Brain pericyte (primary cell): ENCODE measurements around the gene TRPM3.

Experiments used
- DNase-seq: peaks from one replicate; pipeline ENCODE4 v3.0.0-alpha.2; 2012; ENCODE audit warnings: low read depth, low spot score

Gene TRPM3

DNA sequence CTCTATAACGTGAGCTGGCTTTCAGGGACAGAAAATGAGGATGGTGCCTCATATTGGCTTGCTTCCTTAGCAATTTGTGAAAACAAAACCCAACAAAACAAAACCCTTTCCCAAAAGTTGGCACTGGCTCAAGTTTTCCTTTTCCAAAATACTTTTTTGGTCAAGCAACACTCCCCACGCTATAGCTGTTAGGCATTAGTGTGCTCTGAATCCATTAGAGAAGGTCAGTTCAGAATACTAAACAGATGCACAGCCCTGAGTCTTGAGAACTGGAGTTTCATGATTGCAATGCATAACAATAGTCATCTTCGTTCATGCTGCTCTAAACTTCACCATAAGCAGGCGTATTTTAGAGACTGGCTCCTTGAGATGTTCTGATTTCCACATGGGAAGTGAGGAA is 534.9 kb downstream of the TRPM3 start:
- no peak for DNase-seq

DNA sequence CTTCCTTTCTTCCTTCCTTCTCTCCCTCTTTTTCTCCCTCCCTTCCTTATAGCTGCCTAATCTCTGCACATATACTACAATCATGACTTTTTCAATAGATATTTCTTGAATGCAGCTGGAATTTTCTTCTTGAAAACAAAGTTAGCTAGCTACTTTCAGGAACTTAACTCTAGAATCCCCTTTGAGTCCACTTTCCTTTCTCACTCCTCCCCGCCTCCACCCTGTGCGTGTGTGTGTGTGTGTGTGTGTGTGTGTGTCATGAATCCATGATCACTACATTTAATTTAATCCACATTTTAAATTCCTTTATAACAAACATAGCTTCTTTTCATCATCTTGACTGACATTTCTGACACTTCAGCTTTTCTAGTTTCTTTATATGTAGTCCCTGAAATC is 539.5 kb downstream of the TRPM3 start:
- DNase-seq = no peak

DNA sequence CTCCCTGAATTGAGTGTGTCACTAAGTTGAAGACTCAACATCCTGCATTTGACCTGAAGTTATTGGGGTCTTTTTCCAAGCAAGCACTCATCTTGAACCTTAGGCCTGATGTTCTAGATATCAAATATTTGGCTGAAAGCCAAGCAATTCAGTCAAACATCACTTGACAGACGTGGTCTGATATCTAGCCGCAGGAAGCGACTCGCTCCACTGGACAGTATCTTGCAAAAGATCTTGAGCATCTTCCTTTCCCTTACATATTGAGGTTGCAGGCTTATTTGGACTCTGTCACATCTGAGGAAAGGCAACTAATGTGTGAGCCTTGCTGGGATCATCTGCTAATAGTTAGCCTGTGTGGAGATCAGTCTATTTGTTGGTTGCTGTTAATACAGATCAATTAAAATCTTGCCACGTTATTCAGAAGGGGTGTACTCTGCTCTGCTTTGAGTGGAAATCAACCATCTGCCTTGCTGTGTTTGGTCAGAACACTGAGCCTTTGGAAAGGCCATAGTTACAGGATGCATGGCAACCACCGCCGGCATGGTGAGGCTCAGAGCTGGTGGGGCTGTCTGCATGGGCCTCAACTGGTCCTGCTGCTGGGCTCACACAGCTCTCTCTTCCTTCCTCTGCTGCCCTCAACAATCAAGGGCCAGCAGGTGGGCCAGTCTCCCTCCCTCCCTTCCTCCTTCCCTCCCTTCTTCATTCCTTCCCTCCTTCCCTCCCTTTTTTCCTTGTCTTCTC is 540.0 kb downstream of the TRPM3 start:
- DNase-seq = no peak

DNA sequence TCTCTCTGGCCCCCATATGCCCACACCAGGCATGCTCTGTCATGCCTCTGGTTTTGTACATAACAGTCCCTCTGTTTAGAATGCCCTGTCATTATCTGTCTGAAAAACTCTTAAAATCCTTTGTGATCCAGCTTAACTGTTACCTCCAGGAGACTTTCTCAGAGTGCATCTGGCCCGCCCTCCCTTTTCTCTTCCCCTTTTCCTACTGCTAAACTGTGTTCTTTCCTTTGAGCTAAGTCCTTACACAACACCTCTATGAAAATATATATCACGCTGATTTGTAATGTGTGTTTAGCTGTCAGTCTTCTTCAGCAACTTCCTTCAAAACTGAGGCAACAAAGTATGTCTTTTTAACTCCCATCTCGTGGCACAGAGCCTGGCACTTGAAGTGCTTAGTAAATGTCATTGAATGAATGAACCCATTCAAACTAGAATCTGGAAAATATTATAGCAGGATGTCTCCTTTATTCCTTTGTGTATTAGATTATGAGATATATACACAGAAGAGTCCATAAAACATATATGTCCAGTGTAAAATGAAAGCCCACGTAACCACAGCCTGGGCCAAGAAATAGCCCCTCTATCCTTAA is 540.7 kb downstream of the TRPM3 start:
- no peak for DNase-seq

DNA sequence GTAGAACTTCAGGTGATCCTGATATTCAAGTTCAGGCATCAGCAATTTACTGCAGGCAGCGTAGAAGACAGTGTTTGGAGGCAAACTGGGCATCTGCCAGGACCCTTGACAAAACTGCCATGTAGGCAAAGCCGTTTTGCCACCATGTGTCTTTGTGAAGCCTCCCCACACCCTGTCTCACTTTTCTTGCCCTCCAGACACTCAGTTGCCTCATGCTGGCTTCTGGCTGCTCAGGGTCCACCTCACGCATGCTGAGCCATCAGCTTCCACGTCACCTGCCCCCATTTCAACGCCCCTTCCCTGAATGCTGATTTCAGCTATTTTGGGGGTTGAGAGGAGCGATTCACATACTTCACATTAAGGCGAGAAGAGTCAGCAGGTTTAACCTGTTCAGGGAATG is 541.7 kb downstream of the TRPM3 start:
- DNase-seq = no peak

DNA sequence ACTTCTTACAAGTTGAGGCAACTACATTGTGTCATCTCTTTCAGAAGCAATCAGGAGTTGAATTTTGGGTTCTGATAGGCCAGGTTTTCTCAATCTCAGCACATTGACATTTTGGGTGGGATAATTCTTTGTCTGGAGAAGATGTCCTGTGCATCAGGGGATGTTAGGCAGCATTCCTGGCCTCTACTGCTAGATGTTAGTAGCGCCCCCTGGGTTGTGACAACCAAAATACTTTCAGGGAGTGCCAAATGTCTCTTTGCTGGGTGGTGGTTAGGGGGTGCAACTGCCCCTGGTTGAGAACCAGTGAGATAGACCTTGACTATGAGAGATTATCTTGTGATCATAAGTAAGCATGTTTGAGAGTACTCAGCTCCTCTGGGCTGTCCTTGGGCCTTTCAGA is 542.7 kb downstream of the TRPM3 start:
- no peak for DNase-seq

DNA sequence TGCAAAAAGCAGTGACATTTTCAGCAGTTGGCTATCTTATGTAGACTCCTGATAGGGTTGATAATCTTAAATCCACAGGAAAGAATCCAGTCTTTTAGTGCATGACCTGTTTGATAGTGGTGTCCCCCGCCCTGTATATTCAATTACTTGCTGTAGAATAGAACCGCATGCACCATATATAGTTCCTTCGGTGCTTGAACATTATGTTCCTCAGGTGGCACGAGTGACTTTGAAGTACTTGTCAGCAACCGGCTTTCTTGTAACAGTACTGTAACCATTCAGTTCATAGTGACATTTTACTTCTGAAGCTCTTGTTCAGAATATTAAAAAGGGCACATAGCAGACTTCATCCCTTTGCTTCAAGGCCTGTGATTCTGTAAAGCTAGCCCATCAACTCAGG is 543.8 kb downstream of the TRPM3 start:
- no peak for DNase-seq

DNA sequence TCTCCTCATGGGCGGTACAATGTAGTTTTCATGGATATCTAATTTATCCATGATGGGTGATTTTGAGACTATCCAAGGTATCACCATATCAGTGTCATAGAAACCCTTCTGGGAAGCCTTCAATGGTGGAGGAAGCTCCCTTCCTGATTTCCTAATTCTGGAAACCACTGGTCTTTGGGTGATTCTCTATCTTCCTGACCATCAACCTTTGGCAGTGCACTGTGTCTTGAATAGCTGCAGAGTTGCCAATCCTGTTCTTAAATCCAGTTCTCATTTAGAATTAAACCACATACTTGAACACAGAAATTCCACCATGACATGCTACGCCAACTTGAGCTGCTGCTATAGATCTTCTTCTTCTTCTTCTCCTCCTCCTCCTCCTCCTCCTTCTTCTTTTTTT is 545.3 kb downstream of the TRPM3 start:
- DNase-seq = no peak

DNA sequence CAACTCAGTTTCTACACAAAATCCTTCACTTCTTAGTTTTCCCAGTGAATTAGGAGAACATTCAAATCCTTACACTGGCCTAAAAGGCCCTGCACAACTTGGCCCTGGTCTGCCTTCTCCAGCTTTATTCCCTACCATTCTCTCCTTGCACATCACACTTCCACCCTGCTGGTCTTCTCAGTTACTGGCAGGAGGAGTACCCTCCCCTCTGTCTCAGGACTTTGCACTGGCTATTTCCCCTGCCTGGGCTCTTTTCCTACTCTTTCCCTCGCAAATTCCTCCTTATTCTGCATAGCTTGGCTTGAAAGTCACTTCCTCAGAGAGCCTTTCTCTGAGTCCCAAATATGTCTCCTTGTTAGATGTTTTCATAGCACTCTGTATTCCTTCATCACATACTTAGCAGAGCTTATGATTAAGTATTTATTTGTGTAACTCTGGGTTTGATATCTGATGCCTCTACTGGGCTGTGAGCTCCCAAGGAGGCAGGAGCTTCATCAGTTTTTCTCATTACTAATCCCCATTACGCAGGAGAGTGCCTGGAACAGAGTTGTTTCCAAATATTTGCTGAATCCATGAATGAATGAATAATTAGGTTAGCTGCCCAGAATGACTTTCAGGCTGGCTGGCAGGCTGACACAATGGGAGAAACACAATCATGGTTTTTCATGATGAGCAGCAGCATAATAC is 547.1 kb downstream of the TRPM3 start:
- no peak for DNase-seq

DNA sequence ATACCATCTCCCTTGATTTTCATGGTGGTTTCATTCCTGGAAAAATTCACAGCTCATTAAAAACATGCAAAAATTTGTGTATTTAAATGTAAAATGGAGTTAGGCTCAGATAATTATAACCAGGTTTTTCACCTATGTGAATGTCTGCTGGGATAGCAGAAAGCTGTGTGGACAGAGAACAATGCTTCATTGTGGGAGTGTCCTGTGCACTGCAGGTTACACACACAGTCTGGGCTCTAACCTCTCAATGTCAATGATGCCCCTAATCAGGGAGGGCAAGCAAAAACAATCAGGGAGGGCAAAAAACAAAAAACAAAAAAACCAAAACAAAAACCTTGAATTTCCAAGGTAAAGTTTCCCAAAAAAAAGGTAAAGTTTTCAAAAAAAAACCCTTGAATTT is 548.1 kb downstream of the TRPM3 start:
- no peak for DNase-seq

DNA sequence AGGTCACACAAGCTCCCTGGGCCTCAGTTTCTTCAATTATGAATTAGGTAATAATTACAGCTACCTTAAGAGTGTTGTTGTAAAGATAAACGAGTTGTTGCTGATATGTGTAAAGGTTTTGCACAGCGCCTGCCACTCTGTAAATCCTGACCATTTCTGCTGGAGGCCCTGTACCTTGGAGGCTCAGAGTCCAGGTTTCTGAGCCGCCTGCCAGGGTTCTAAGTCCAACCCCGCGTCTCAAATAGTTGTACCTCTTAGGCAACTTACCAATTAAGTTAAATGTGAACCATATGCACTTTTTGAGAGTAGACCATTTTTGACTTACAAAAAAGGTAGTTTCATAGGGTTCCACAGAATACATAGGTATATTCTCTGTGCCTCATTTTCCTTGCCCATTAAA is 550.2 kb downstream of the TRPM3 start:
- DNase-seq = no peak

DNA sequence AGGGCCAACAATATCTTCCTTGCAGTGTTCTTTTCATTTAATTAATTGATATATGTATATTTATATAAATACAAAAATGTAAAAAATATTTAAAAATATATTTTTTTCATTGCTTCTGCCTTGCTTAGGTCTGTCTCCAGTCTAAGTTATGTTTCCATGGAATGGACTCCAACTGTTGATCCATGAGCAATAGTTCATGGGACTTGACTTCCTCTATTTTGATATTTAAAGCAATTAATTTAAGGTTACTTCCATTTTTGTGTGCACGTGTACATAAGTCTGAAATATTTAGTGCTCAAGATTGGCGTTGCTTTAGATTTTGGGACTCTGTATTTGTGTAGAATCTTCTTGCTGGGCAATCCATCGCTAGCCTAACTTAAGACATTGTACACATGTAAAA is 551.6 kb downstream of the TRPM3 start:
- DNase-seq = no peak

DNA sequence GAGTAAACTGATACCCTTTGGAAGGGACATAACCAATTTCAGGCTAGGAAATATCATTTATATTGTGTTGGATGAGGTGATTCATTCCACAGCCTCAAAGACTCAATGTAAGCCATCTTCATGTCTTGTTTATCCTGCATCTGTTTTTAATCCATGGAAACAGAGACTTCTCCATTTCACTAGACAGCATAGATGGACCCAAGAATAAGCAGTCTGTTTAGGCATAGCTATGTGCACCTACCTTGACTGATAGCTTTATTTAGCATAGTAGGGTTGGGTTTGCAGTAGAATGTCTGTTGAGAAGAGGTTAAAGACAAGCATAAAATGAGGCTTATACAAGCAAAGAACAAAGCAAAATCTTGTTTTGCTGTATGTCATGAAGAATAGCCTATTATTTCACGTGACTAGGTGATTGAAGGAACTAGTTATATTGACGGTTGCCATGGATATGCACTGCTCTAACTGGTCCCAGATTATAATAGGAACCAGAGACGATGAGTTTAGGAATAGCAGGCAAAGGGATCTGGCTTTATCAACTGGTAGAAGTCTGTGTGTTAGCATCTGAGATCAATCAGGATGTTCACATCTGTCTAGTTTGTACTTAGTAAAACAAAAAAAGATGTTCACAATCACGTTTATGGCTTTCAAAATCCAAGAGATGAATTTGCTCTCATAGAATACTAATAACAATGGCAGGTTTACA is 552.2 kb downstream of the TRPM3 start:
- DNase-seq = no peak

DNA sequence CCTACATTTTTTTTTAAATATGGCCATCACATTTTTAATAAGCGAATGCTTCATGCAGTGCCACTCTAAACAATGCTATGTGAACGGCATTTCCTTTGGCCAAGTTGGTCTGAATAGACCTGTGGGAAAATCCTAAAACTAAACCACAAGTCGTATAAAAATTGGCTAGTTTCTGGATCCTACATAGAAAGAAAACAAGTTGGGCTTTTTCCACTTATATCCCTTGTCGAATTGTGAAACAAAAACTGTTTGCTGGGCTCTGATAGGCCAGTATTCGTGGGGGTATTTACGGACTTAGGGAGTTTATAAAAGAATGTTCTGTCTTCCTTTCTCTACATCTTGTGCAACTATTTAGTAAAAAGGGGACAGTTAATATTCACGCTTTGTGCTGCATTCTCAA is 553.9 kb downstream of the TRPM3 start:
- DNase-seq = no peak

DNA sequence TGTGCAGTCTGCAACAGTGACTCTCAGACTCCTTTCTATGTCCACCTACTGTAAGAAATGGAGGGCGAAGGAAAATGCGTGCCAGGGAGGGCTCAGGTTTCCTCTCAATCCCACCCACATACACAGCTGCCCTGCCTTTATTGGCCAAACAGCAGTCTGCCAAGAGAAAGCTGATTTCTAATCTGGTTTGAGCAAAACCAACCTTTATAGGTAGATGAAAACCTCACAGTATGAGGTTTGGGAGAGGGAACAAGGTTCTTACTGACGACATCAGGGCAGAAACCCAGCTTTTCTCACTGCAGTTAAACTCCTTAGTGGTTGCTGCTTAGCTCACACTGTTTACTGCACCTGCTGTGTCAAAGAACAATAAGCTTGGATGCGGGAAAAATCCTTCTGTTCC is 554.7 kb downstream of the TRPM3 start:
- DNase-seq = no peak

DNA sequence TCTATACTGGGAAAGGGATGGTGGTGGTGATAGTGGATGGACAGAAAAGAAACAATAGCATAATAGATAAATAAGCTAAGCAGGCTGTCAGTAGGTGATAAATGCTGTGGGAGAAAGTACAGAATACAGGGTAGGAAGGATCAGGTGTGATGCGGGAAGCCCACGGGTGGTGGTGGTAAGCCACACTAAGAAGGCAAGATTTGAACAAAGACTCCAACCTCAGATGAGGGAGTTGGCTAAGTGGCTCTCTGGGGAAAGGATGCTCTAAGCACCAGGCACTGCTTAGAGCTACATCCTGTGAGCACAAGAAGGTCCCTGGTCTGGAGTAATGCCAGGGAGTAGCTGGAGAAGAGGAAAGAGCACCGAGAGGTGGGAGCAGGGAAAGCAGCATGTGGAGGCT is 555.4 kb downstream of the TRPM3 start:
- no peak for DNase-seq

DNA sequence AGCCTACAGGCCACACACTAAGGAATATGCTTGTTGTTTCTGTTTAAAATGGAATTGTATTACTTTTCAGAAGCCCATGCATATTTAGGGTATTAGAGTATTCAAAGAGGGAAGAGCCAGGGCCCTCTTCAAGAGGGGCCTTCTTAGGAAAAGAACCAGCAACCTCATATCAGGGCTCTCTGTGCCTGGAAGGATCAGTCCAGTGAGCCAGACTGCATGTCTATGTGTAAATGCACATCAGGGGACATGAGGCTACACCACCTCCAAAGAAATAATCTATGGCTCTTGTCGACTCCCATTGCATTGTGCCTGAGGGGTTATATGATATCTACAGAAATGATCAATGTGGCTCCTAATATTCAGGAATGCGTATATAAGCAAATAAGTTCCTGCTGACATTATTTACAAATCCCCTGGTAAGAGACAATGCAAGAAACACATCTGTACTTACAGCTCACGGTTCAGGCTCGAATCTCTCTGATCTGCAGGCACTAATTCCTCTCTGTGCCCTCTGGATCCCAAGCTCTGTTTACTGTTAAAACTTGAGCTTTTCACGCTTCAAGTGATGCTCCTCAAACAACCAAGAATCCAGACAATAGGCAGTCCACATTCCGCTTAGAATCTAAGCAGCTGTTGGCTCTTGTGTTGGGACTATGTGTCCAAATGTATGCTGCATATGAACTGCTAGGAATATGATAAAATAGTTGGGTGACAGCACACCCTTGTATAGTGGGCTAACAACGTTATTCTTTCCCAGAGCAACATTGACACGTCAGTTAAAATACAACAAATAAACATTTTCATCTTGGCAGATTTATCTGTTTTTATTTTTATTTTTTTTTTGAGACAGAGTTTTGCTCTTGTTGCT is 556.7 kb downstream of the TRPM3 start:
- no peak for DNase-seq

DNA sequence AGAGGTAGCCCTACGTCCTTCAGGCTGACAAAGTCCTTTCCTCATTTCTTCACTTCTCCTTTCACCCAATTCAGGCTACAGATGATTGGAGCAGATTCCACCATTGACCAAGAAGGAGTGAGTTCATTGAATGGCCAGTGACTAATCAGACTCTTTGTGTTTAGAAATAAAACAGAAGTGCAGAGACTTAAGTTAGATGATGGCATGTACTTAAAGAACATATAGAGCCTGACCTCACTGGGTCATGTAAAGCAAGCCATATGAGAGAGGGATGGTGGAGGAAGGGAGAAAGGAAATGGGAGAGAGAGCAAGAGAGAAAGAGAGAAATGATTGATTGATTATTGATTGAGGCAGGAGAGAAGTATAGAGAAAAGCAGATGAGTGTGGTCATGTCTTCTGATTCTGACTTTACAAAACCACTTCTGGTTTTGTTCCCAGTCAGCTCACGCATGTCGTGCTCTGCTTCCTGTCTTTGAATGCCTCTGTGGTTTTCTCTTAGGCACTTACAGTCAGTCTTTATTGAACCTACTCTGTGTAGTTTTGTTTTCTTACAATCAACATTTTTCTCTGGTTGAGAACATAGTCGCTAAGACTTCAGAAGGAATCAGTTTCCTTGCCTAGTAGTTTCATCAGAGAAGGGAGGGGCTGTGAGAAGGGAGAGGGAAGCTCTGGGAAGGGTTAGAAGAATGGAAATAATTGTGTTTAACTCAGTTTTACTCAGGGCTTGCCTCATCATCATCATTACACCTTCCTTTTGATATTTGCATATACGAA is 557.8 kb downstream of the TRPM3 start:
- DNase-seq = no peak

DNA sequence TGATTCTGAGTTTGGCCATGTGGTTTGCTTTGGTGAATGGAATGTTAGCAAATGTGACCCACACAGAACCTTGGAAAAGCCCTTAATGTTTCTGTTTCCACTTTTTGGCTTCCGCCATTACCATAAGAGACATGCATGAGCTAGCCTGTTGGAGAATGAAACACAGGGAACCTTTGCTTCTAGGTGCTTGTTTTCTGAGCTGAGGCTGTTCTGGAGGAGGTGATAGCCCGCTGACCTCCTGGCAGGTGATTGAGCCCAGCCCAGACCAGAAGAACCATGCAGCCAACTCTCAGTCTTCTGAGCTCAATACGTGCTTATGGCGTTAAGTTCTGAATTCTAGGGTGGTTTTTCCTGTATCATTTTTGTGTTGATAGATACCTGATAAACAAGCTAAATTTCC is 558.4 kb downstream of the TRPM3 start:
- no peak for DNase-seq

DNA sequence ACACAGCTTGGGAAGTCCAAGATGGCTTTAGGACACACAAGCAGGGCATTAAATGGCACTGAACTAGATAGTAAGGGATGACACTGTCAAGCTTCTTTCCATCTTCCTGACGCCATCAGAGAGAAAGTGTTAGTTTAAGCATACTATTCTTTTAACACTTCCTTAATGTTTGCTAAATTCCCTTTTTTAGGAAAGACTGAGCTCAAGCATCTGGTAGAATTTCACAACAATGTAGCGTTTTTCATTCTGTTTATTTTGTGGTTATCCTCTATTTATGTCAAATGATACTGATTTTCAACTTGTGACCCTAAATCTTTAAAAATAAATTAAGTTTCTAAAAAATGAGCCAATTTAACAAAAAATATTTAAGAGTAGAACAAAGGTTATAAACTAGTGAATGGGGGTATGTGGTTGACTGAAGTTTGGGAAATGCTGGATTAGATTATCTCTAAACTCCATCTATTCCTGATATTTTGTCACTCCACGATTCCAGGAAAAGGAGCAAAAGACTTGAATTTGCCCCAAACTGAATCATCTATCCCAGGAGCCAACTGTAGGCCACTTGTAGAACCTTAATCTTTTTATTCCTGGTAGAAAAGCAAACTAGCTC is 559.5 kb downstream of the TRPM3 start:
- no peak for DNase-seq
